Fibroblast of lung (primary cell): Measurements from ENCODE around the gene SELL.

Experiments used
- EZH2 ChIP-seq: IDR thresholded peaks from 2 replicates; pipeline ENCODE4 v1.5.1; 2012; ENCODE audit warnings: low read length, control low read depth, mild to moderate bottlenecking; ENCODE audit errors: missing control alignments
- TF ChIP-seq, protein P1 (sequence below), 2 donors: IDR thresholded peaks in 1 of 2; conservative IDR thresholded peaks in 1 of 2; 1 replicate in 1 of 2; 2 replicates in 1 of 2; pipeline ENCODE4 v1.5.1; 2011 to 2012; ENCODE audit warnings: low read length in 2 of 2, control low read depth in 1 of 2, inconsistent platforms in 1 of 2, low read depth in 1 of 2, mild to moderate bottlenecking in 1 of 2

DNA sequence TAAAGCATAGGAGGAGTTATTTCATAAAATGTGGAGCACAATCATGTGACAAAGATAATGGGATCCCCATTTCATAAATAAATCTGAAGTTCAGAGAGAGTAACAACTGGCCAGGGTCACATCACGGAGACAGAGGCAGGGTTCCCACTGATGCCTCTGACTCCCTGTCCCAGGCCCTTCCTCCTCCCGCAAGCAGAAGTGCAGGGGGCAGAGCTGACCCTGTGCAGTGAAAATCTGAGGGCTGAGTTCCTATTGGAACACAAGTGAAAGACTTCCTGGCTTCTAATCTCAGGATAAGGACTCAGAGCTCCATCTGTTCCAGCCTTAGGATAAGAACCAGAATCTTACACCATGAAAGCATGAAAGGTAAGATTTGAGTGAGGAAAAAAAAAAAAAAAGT lies 22.0 kb downstream of the SELL start:
- TF ChIP-seq, protein P1, sequence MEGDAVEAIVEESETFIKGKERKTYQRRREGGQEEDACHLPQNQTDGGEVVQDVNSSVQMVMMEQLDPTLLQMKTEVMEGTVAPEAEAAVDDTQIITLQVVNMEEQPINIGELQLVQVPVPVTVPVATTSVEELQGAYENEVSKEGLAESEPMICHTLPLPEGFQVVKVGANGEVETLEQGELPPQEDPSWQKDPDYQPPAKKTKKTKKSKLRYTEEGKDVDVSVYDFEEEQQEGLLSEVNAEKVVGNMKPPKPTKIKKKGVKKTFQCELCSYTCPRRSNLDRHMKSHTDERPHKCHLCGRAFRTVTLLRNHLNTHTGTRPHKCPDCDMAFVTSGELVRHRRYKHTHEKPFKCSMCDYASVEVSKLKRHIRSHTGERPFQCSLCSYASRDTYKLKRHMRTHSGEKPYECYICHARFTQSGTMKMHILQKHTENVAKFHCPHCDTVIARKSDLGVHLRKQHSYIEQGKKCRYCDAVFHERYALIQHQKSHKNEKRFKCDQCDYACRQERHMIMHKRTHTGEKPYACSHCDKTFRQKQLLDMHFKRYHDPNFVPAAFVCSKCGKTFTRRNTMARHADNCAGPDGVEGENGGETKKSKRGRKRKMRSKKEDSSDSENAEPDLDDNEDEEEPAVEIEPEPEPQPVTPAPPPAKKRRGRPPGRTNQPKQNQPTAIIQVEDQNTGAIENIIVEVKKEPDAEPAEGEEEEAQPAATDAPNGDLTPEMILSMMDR (conservative IDR thresholded peaks at IDR 0.05 in 1 of 2, IDR thresholded peaks at IDR 0.05 in 1 of 2; ENCODE audit: low read depth in 1 of 2, low read length in 2 of 2), result no peak
- no peak for TF ChIP-seq EZH2
